Measurements from ENCODE around the gene RBMS1. TPM values are rescaled to one million over a fixed set of nuclear protein-coding genes. Genes with fewer than 3 reads are reported as not detected.

The RBMS1 gene
- total and polyA plus RNA-seq, 5 experiments from 2014 or later: 80.0 to 125 (median 106) TPM

GRCh38 chr2:160399880-160400279 lies 93.7 kb downstream of the RBMS1 start:
- DNase-seq (no peak), ATAC-seq (peak; percentile 35 to 37)
- H3K27ac Mint-ChIP-seq: peak overlapping the region in 1 of 10 donors; percentile 65
- no peaks in the 10 kb centered on the region for H3K27me3 Mint-ChIP-seq
- no peak overlapping the region for H3K4me3 Mint-ChIP-seq
- POLR2A ChIA-PET: interaction anchor here (0.6 kb wide), 2 partner anchors 9 to 1277 kb away, joined by 3 to 8 read pairs; no protein-coding TSS in a partner anchor
- H3K36me3 Mint-ChIP-seq: no peaks in the 10 kb centered on the region
- H3K4me1 Mint-ChIP-seq: peaks cover 18 to 46% (median 42%) of the 10 kb centered on the region in 4 donors
- no peaks in the 10 kb centered on the region for H3K9me3 Mint-ChIP-seq

- no peak for DNase-seq
- Mint-ChIP-seq H3K9me3 (no peaks in the 10 kb centered on the region), H3K4me1 (peaks cover 13 to 46% (median 43%) of the 10 kb centered on the region in 4 donors), H3K27me3 (no peaks in the 10 kb centered on the region), H3K4me3 (no peak overlapping the region), H3K27ac (no peak overlapping the region), H3K36me3 (no peaks in the 10 kb centered on the region)
- POLR2A ChIA-PET: no interaction called here
- ATAC-seq: no peak
Measured at GRCh38 chr2:160397530-160397865, 96.1 kb downstream of the RBMS1 start.

- peak; percentile 91 to 98 for ATAC-seq
- peaks cover 0 to 4% (median 3%) of the 10 kb centered on the region in 3 donors for H3K36me3 Mint-ChIP-seq
- H3K27ac Mint-ChIP-seq: peak overlapping the region; percentile 42 to 89 (median 78)
- DNase-seq: peak in 3 of 10 donors; percentile 44 to 50 (median 46)
- POLR2A ChIA-PET: interaction anchor here (0.7 to 1.0 kb wide), 5 partner anchors 9 to 204 kb away, joined by 3 to 5 read pairs (median 4); no protein-coding TSS in a partner anchor
- no peaks in the 10 kb centered on the region for H3K27me3 Mint-ChIP-seq
- no peaks in the 10 kb centered on the region for H3K9me3 Mint-ChIP-seq
- H3K4me3 Mint-ChIP-seq: peak overlapping the region; percentile 22 to 71 (median 58)
- H3K4me1 Mint-ChIP-seq: peaks cover 20 to 60% (median 52%) of the 10 kb centered on the region in 4 donors
Measured at GRCh38 chr2:160394153-160394552, 99.5 kb downstream of the RBMS1 start.

GRCh38 chr2:160392201-160392600 lies 101.4 kb downstream of the RBMS1 start:
- Mint-ChIP-seq H3K4me3 (peak overlapping the region in 4 of 10 donors; percentile 39 to 69 (median 52)), H3K4me1 (peaks cover 38 to 80% (median 71%) of the 10 kb centered on the region in 4 donors), H3K27ac (peak overlapping the region in 4 of 10 donors; percentile 31 to 79 (median 51)), H3K9me3 (no peaks in the 10 kb centered on the region), H3K36me3 (peaks cover 0 to 4% (median 3%) of the 10 kb centered on the region in 3 donors), H3K27me3 (no peaks in the 10 kb centered on the region)
- POLR2A ChIA-PET: interaction anchor here (1.1 kb wide), 1 partner anchor 9 kb away, joined by 5 read pairs; no protein-coding TSS in a partner anchor
- DNase-seq (no peak), ATAC-seq (no peak)

- Mint-ChIP-seq H3K36me3 (peaks cover 0 to 4% (median 3%) of the 10 kb centered on the region in 3 donors), H3K27ac (peak overlapping the region in 5 of 10 donors; percentile 18 to 68 (median 46)), H3K4me3 (peak overlapping the region in 9 of 10 donors; percentile 4 to 51 (median 23)), H3K4me1 (peaks cover 40 to 92% (median 84%) of the 10 kb centered on the region in 4 donors), H3K9me3 (no peaks in the 10 kb centered on the region), H3K27me3 (no peaks in the 10 kb centered on the region)
- POLR2A ChIA-PET: interaction anchor here (0.6 to 1.0 kb wide), 4 partner anchors 9 to 600 kb away, joined by 3 to 8 read pairs (median 4); no protein-coding TSS in a partner anchor
- DNase-seq (no peak), ATAC-seq (no peak)
Measured at GRCh38 chr2:160390544-160391455, 102.8 kb downstream of the RBMS1 start.

GRCh38 chr2:160389875-160390274 lies 103.7 kb downstream of the RBMS1 start:
- DNase-seq: no peak
- H3K4me1 Mint-ChIP-seq: peaks cover 41 to 96% (median 89%) of the 10 kb centered on the region in 4 donors
- H3K9me3 Mint-ChIP-seq: no peaks in the 10 kb centered on the region
- POLR2A ChIA-PET: interaction anchor here (0.7 to 0.8 kb wide), 2 partner anchors 180 to 601 kb away, joined by 5 to 6 read pairs; no protein-coding TSS in a partner anchor
- H3K27me3 Mint-ChIP-seq: no peaks in the 10 kb centered on the region
- no peak for ATAC-seq
- peaks cover 0 to 4% (median 3%) of the 10 kb centered on the region in 3 donors for H3K36me3 Mint-ChIP-seq
- H3K4me3 Mint-ChIP-seq: peak overlapping the region in 8 of 10 donors; percentile 1 to 59 (median 36)
- H3K27ac Mint-ChIP-seq: peak overlapping the region in 7 of 10 donors; percentile 4 to 68 (median 47)

GRCh38 chr2:160388464-160389263 lies 104.9 kb downstream of the RBMS1 start:
- Mint-ChIP-seq H3K27ac (peak overlapping the region; percentile 55 to 90 (median 86)), H3K36me3 (peaks cover 0 to 4% (median 3%) of the 10 kb centered on the region in 3 donors), H3K4me1 (peaks cover 38 to 92% (median 88%) of the 10 kb centered on the region in 4 donors), H3K9me3 (no peaks in the 10 kb centered on the region), H3K4me3 (peak overlapping the region; percentile 64 to 84 (median 76)), H3K27me3 (no peaks in the 10 kb centered on the region)
- peak in 7 of 10 donors; percentile 15 to 50 (median 33) for DNase-seq
- peak; percentile 79 to 89 for ATAC-seq
- POLR2A ChIA-PET: no interaction called here

- Mint-ChIP-seq H3K4me1 (peaks cover 36 to 91% (median 87%) of the 10 kb centered on the region in 4 donors), H3K36me3 (peaks cover 0 to 4% (median 3%) of the 10 kb centered on the region in 3 donors), H3K4me3 (peak overlapping the region; percentile 64 to 84 (median 76)), H3K27ac (peak overlapping the region; percentile 22 to 89 (median 85)), H3K27me3 (no peaks in the 10 kb centered on the region), H3K9me3 (no peaks in the 10 kb centered on the region)
- ATAC-seq (peak; percentile 44 to 55), DNase-seq (no peak)
- POLR2A ChIA-PET: interaction anchor here (1.3 kb wide), 1 partner anchor 12 kb away, joined by 3 read pairs; no protein-coding TSS in a partner anchor
Measured at GRCh38 chr2:160387558-160388262, 105.9 kb downstream of the RBMS1 start.

GRCh38 chr2:160384791-160385190 lies 108.8 kb downstream of the RBMS1 start:
- Mint-ChIP-seq H3K27me3 (no peaks in the 10 kb centered on the region), H3K4me1 (peaks cover 44 to 91% (median 91%) of the 10 kb centered on the region in 4 donors), H3K4me3 (no peak overlapping the region), H3K27ac (peak overlapping the region in 7 of 10 donors; percentile 19 to 78 (median 65)), H3K9me3 (no peaks in the 10 kb centered on the region), H3K36me3 (peaks cover 0 to 4% (median 0%) of the 10 kb centered on the region in 3 donors)
- POLR2A ChIA-PET: no interaction called here
- ATAC-seq: no peak
- DNase-seq: no peak

GRCh38 chr2:160381425-160381951 lies 112.1 kb downstream of the RBMS1 start:
- H3K36me3 Mint-ChIP-seq: peaks cover 0 to 4% (median 0%) of the 10 kb centered on the region in 3 donors
- POLR2A ChIA-PET: interaction anchor here (0.5 kb wide), 1 partner anchor 14 kb away, joined by 4 read pairs; no protein-coding TSS in a partner anchor
- H3K27me3 Mint-ChIP-seq: no peaks in the 10 kb centered on the region
- peak overlapping the region; percentile 25 to 85 (median 67) for H3K27ac Mint-ChIP-seq
- ATAC-seq (peak; percentile 73 to 77), DNase-seq (no peak)
- no peaks in the 10 kb centered on the region for H3K9me3 Mint-ChIP-seq
- peaks cover 33 to 93% (median 89%) of the 10 kb centered on the region in 4 donors for H3K4me1 Mint-ChIP-seq
- peak overlapping the region in 8 of 10 donors; percentile 6 to 65 (median 29) for H3K4me3 Mint-ChIP-seq

- H3K27ac Mint-ChIP-seq: peak overlapping the region in 8 of 10 donors; percentile 10 to 80 (median 26)
Measured at GRCh38 chr2:160380611-160381010, 113.0 kb downstream of the RBMS1 start.

More at GRCh38 chr2:160380611-160381010, 113.0 kb downstream of the RBMS1 start:
- Mint-ChIP-seq H3K4me1 (peaks cover 31 to 96% (median 89%) of the 10 kb centered on the region in 4 donors), H3K4me3 (peak overlapping the region in 1 of 10 donors; percentile 38), H3K36me3 (peaks cover 0 to 4% (median 0%) of the 10 kb centered on the region in 3 donors), H3K9me3 (no peaks in the 10 kb centered on the region), H3K27me3 (no peaks in the 10 kb centered on the region)
- DNase-seq (no peak), ATAC-seq (no peak)
- POLR2A ChIA-PET: interaction anchor here (0.5 to 0.7 kb wide), 2 partner anchors 17 to 117 kb away, joined by 4 to 5 read pairs; no protein-coding TSS in a partner anchor
